OCI-LY3 (cell line): ENCODE measurements around the gene FIBCD1.

Experiments
- CTCF ChIP-seq: fragments of 200-600, 300-600 bp; sonication (generic); IDR thresholded peaks from 2 replicates; pipeline ENCODE4 v1.5.1; 2014; ENCODE audit warnings: antibody characterized with exemption, low read length, low read depth
- EZH2phosphoT487 ChIP-seq: fragments of 200-600 bp; shearing (Covaris generic); IDR thresholded peaks from 2 replicates; pipeline ENCODE4 v1.6.1; 2018; ENCODE audit warnings: antibody characterized with exemption, mixed run types, low read depth

GRCh38 chr9:130921300-130921988 is 17.6 kb downstream of the FIBCD1 start:
- TF ChIP-seq CTCF (no peak), EZH2phosphoT487 (no peak)
